Hepatocyte (in vitro differentiated cells): Measurements from ENCODE around the gene YPEL4.

Experiments
- CTCF ChIP-seq: fragments of 200-600 bp; sonication (generic); IDR thresholded peaks from 2 replicates; pipeline ENCODE4 v1.5.1; 2016; ENCODE audit warnings: antibody characterized with exemption, mild to moderate bottlenecking; ENCODE audit not compliant: poor library complexity
- EZH2 ChIP-seq: fragments of 200-600 bp; sonication (generic); IDR thresholded peaks from 2 replicates; pipeline ENCODE4 v1.6.1; 2016; ENCODE audit warnings: antibody characterized with exemption, mild to moderate bottlenecking, borderline replicate concordance

- TF ChIP-seq CTCF (no peak), EZH2 (no peak)
These were observed 45.2 kb downstream of the YPEL4 start for GRCh38 chr11:57604296-57605027.
